T-cell (primary cell): Measurements from ENCODE around the gene PHYKPL. TPM values are rescaled to one million over a fixed set of nuclear protein-coding genes. Genes with fewer than 3 reads are reported as not detected.
A peak's percentile ranks its signal among the peaks of the same experiment; 100 is the strongest.

Experiments used
- ATAC-seq, 4 experiments: fragments of 200-7000 bp in 3 of 4; fragments of 150-1000 bp in 1 of 4; cut with Tn5 transposase; replicated peaks in 1 of 4; 1 replicate in 3 of 4; 2 replicates in 1 of 4; pipeline ENCODE4 v1.10.0; 2021; ENCODE audit warnings: moderate library complexity in 3 of 4, mild to moderate bottlenecking in 2 of 4, moderate number of reproducible peaks in 1 of 4
- CTCF ChIA-PET, 2 donors: fragments of 300-600 bp; sonication (Branson Sonifier 250); formaldehyde crosslinking; loops; one replicate each; lab custom pipeline; 2022; ENCODE audit warnings: antibody characterized with exemption in 2 of 2; lab: Charles Lee
- POLR2A ChIA-PET, 2 donors: fragments of 300-600 bp; sonication (Branson Sonifier 250); formaldehyde crosslinking; loops; one replicate each; lab custom pipeline; 2022; ENCODE audit warnings: antibody characterized with exemption in 2 of 2; lab: Charles Lee
- DNase-seq, 35 experiments: peaks; one replicate each; pipeline versions ENCODE4 v3.0.0 to v3.0.0-alpha.2; 2013 to 2023
- H3K27ac ChIP-seq: one replicate; pipeline ENCODE4 v1.5.1; 2013; ENCODE audit warnings: low read length
- H3K27me3 ChIP-seq, 2 experiments: replicated peaks in 1 of 2; 1 replicate in 1 of 2; 2 replicates in 1 of 2; pipeline versions ENCODE4 v1.6.1 to v1.7.0; 2013; ENCODE audit warnings: low read length in 1 of 2, mixed read lengths in 1 of 2; ENCODE audit not compliant: control insufficient read depth in 2 of 2, insufficient read depth in 2 of 2; ENCODE audit errors: extremely low read depth in 1 of 2
- H3K36me3 ChIP-seq, 2 donors: 1 replicate in 1 of 2; 2 replicates in 1 of 2; pipeline versions ENCODE4 v1.6.1 to v1.7.0; 2013; ENCODE audit warnings: low read length in 1 of 2; ENCODE audit not compliant: control insufficient read depth in 2 of 2, insufficient read depth in 1 of 2; ENCODE audit errors: extremely low read depth in 1 of 2
- H3K4me1 ChIP-seq, 2 experiments: 1 replicate in 1 of 2; 2 replicates in 1 of 2; pipeline versions ENCODE4 v1.6.1 to v1.7.0; 2013; ENCODE audit warnings: low read length in 2 of 2, mixed read lengths in 1 of 2; ENCODE audit not compliant: insufficient read depth in 2 of 2, control insufficient read depth in 1 of 2; ENCODE audit errors: extremely low read depth in 1 of 2
- H3K4me3 ChIP-seq, 2 donors: 1 replicate in 1 of 2; 2 replicates in 1 of 2; pipeline versions ENCODE4 v1.5.1 to v1.7.0; 2013; ENCODE audit warnings: mild to moderate bottlenecking in 2 of 2, low read length in 1 of 2, moderate library complexity in 1 of 2; ENCODE audit not compliant: control insufficient read depth in 1 of 2; ENCODE audit errors: extremely low read depth in 1 of 2
- H3K9me3 ChIP-seq: 2 replicates; pipeline ENCODE4 v1.7.0; 2013
- H3K27ac Mint-ChIP-seq, 2 donors: one replicate each; pipeline ENCODE4 v1.8.0; 2020 to 2021; ENCODE audit warnings: mild to moderate bottlenecking in 2 of 2, mixed read lengths in 2 of 2
- H3K27me3 Mint-ChIP-seq, 2 donors: one replicate each; pipeline ENCODE4 v1.8.0; 2021 to 2022; ENCODE audit warnings: mixed read lengths in 2 of 2
- H3K36me3 Mint-ChIP-seq: one replicate; pipeline ENCODE4 v1.8.0; 2021; ENCODE audit warnings: mixed read lengths
- H3K4me1 Mint-ChIP-seq, 3 donors: one replicate each; pipeline ENCODE4 v1.8.0; 2020 to 2022; ENCODE audit warnings: mixed read lengths in 3 of 3, mild to moderate bottlenecking in 1 of 3
- H3K4me3 Mint-ChIP-seq, 3 donors: one replicate each; pipeline ENCODE4 v1.8.0; 2020 to 2022; ENCODE audit warnings: mild to moderate bottlenecking in 3 of 3, mixed read lengths in 3 of 3, moderate library complexity in 3 of 3
- H3K9me3 Mint-ChIP-seq, 3 donors: one replicate each; pipeline ENCODE4 v1.8.0; 2020 to 2022; ENCODE audit warnings: mixed read lengths in 3 of 3
- WGBS: methylation state at CpG from one replicate; pipeline ENCODE4 v1.1.5; 2013; ENCODE audit warnings: missing lambda C conversion rate; ENCODE audit not compliant: insufficient coverage; 5-methylcytosine and 5-hydroxymethylcytosine counted together
- total RNA-seq, 35 experiments: library from RNA in 6 of 35; stranded (reverse) in 6 of 35; fragments of 120-200 nt in 1 of 35; gene quantifications; one replicate each; pipeline versions ENCODE4 v1.2.1 to v1.2.4 and lab custom pipeline; 2013 to 2026

The PHYKPL gene
- total RNA-seq, 5 donors from 2014 or later (not counting 1 experiment from before 2014, with no cell fraction given), result 135 to 208 (median 193) TPM

GRCh38 chr5:178204182-178204934 is 28.2 kb downstream of the PHYKPL start, which contains the start of gene HNRNPAB:
TSS of gene HNRNPAB (plus strand) at chr5:178204533. CDS start at chr5:178204838, 305 bp downstream.
- Mint-ChIP-seq H3K4me1 (peaks cover 34 to 39% (median 36%) of the 10 kb centered on the region in 3 donors), H3K27ac (peak within 1 kb of the TSS; percentile 97 to 99), H3K4me3 (peak within 1 kb of the TSS; percentile 93 to 99 (median 94)), H3K9me3 (no peaks in the 10 kb centered on the region), H3K27me3 (peaks cover 0 to 3% of the 10 kb centered on the region in 2 donors), H3K36me3 (peaks cover 24% of the 10 kb centered on the region)
- ATAC-seq (peak; percentile 76 to 85 (median 80)), DNase-seq (peak; percentile 80 to 100 (median 92))
- CTCF ChIA-PET, result interaction anchor here in 1 of 2 donors (1.4 kb wide), 1 partner anchor 1419 kb away, joined by 4 read pairs; the partner anchor contains the start of gene HNRNPH1
- peaks cover 12 to 31% of the 10 kb centered on the region in 2 experiments for H3K4me1 ChIP-seq
- H3K4me3 ChIP-seq, result peak within 1 kb of the TSS; percentile 80 to 91
- POLR2A ChIA-PET, result interaction anchor here (0.6 to 1.1 kb wide), 3 partner anchors 9 to 421 kb away, joined by 3 to 4 read pairs (median 3); no protein-coding TSS in a partner anchor
- H3K36me3 ChIP-seq, result peaks cover 5 to 28% of the 10 kb centered on the region in 2 donors
- peak within 1 kb of the TSS; percentile 20 for H3K27ac ChIP-seq
- under 1% methylated on average over 94 of the region's 96 CpGs for WGBS
- H3K9me3 ChIP-seq, result no peaks in the 10 kb centered on the region
- H3K27me3 ChIP-seq, result no peaks in the 10 kb centered on the region

DNA sequence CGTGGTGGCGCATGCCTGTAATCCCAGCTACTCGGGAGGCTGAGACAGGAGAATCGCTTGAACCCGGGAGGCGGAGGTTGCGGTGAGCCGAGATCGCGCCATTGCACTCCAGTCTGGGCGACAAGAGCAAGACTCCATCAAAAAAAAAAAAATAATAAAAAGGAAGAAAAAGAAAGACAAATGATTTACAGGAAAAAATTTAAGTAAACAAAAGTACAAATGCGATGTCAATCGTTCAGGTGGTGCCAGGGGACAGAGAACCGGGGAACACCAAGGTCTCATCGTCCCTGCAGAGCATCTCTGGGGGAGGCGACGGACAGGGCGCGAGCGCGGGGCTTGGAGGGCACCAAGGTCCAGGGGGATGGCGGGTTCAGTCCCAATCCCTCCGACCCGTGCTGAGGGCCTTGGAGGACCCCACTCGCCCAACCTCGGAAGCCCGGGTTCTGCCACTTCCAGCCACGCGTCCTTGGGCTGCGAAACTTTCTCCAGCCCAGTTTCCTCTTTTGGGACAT is 28.9 kb downstream of the PHYKPL start:
- POLR2A ChIA-PET, result interaction anchor here (0.6 to 1.1 kb wide), 3 partner anchors 10 to 422 kb away, joined by 3 to 4 read pairs (median 3); no protein-coding TSS in a partner anchor
- Mint-ChIP-seq H3K27me3 (peaks cover 0 to 3% of the 10 kb centered on the region in 2 donors), H3K9me3 (no peaks in the 10 kb centered on the region), H3K4me1 (peaks cover 30 to 35% (median 30%) of the 10 kb centered on the region in 3 donors), H3K4me3 (peak overlapping the region; percentile 93 to 99 (median 94)), H3K27ac (no peak overlapping the region), H3K36me3 (peaks cover 19% of the 10 kb centered on the region)
- CTCF ChIA-PET, result interaction anchor here in 1 of 2 donors (1.4 kb wide), 1 partner anchor 1420 kb away, joined by 4 read pairs; the partner anchor contains the start of gene HNRNPH1
- WGBS, result 0% methylated on average over 19 of the region's 30 CpGs
- Histone ChIP-seq H3K4me1 (peaks cover 12 to 29% of the 10 kb centered on the region in 2 experiments), H3K9me3 (no peaks in the 10 kb centered on the region), H3K4me3 (peak overlapping the region; percentile 80 to 91), H3K36me3 (peaks cover 0 to 22% of the 10 kb centered on the region in 2 donors), H3K27ac (no peak overlapping the region), H3K27me3 (no peaks in the 10 kb centered on the region)
- ATAC-seq (peak in 2 of 4 experiments; percentile 7 to 8), DNase-seq (peak in 3 of 35 experiments; percentile 8 to 16 (median 16))

- Histone ChIP-seq H3K9me3 (no peaks in the 10 kb centered on the region), H3K4me1 (peaks cover 12 to 23% of the 10 kb centered on the region in 2 experiments), H3K27me3 (no peaks in the 10 kb centered on the region), H3K27ac (no peak overlapping the region), H3K4me3 (no peak overlapping the region), H3K36me3 (peaks cover 0 to 11% of the 10 kb centered on the region in 2 donors)
- ATAC-seq (no peak), DNase-seq (no peak)
- POLR2A ChIA-PET, result no interaction called here
- H3K9me3 Mint-ChIP-seq, result no peaks in the 10 kb centered on the region
- peaks cover 13% of the 10 kb centered on the region for H3K36me3 Mint-ChIP-seq
- H3K27me3 Mint-ChIP-seq, result peaks cover 0 to 3% of the 10 kb centered on the region in 2 donors
- peaks cover 22 to 25% (median 22%) of the 10 kb centered on the region in 3 donors for H3K4me1 Mint-ChIP-seq
- H3K27ac Mint-ChIP-seq, result no peak overlapping the region
- CTCF ChIA-PET, result no interaction called here
- H3K4me3 Mint-ChIP-seq, result peak overlapping the region; percentile 46 to 64 (median 50)
- WGBS, result 88% methylated on average over 5 of the region's 10 CpGs
Observed at GRCh38 chr5:178202541-178202940, 30.1 kb downstream of the PHYKPL start.

- WGBS, result 49% methylated on average over 2 of the region's 2 CpGs
- H3K27ac ChIP-seq, result no peak overlapping the region
- DNase-seq, result no peak
Observed at GRCh38 chr5:178201927-178202235, 30.7 kb downstream of the PHYKPL start.

GRCh38 chr5:178201221-178201926 is 31.2 kb downstream of the PHYKPL start:
- Mint-ChIP-seq H3K4me3 (peak overlapping the region in 1 of 3 donors; percentile 45), H3K27me3 (peaks cover 0 to 3% of the 10 kb centered on the region in 2 donors), H3K4me1 (peaks cover 10 to 13% (median 11%) of the 10 kb centered on the region in 3 donors), H3K27ac (no peak overlapping the region), H3K9me3 (no peaks in the 10 kb centered on the region), H3K36me3 (peaks cover 8% of the 10 kb centered on the region)
- ChIA-PET POLR2A (interaction anchor here in 1 of 2 donors (1.2 kb wide), 1 partner anchor 13 kb away, joined by 3 read pairs; no protein-coding TSS in a partner anchor), CTCF (no interaction called here)
- no peaks in the 10 kb centered on the region for H3K27me3 ChIP-seq
- ATAC-seq, result no peak
- no peak for DNase-seq
- H3K4me1 ChIP-seq, result peaks cover 8 to 12% of the 10 kb centered on the region in 2 experiments
- H3K4me3 ChIP-seq, result no peak overlapping the region
- H3K27ac ChIP-seq, result no peak overlapping the region
- H3K36me3 ChIP-seq, result no peaks in the 10 kb centered on the region
- H3K9me3 ChIP-seq, result no peaks in the 10 kb centered on the region
- WGBS, result 83% methylated on average over 5 of the region's 14 CpGs

More at GRCh38 chr5:178201927-178202235, 30.7 kb downstream of the PHYKPL start:
- no peak overlapping the region for H3K27ac Mint-ChIP-seq
- H3K36me3 ChIP-seq, result peaks cover 0 to 4% of the 10 kb centered on the region in 2 donors
- ATAC-seq, result no peak
- H3K27me3 Mint-ChIP-seq, result peaks cover 0 to 3% of the 10 kb centered on the region in 2 donors
- peaks cover 8 to 17% of the 10 kb centered on the region in 2 experiments for H3K4me1 ChIP-seq
- no peak overlapping the region for H3K4me3 ChIP-seq
- peaks cover 11% of the 10 kb centered on the region for H3K36me3 Mint-ChIP-seq
- POLR2A ChIA-PET, result interaction anchor here in 1 of 2 donors (1.2 kb wide), 1 partner anchor 12 kb away, joined by 3 read pairs; no protein-coding TSS in a partner anchor
- CTCF ChIA-PET, result no interaction called here
- peaks cover 15 to 18% (median 16%) of the 10 kb centered on the region in 3 donors for H3K4me1 Mint-ChIP-seq
- H3K4me3 Mint-ChIP-seq, result peak overlapping the region in 1 of 3 donors; percentile 45
- no peaks in the 10 kb centered on the region for H3K9me3 ChIP-seq
- H3K27me3 ChIP-seq, result no peaks in the 10 kb centered on the region
- H3K9me3 Mint-ChIP-seq, result no peaks in the 10 kb centered on the region
